ENCODE results near the gene TMPRSS11A. TPM values are rescaled to one million over a fixed set of nuclear protein-coding genes. Genes with fewer than 3 reads are reported as not detected.

The TMPRSS11A gene
- total RNA-seq, 1 donor from 2014 or later: not detected

DNA sequence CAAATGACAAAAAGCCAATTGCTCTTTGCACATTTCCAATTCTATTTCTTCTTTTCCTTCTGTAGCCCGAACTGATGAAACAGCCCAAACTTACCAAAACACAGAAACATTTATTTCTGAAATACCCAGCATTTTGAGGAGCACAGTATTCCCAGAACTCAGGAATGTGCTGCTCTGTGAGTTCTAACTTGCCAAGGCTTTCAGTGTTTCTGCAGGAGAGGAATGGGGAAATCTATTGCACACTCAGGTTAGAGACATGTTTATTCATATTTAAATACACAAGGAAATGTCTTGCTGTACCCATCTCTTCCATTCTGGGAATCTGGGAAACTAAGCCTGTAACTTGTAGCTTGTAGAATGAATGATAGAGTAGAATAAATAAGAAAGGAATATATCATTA is 90.2 kb downstream of the TMPRSS11A start:
- peaks cover 6% of the 10 kb centered on the region for H3K4me1 Mint-ChIP-seq
- no peaks in the 10 kb centered on the region for H3K79me2 ChIP-seq (ENCODE audit: low read depth)
- H2AFZ ChIP-seq (replicated peaks): no peak overlapping the region
- no peaks in the 10 kb centered on the region for H3K9me3 Mint-ChIP-seq
- H3K27ac ChIP-seq: no peak overlapping the region
- H3K4me3 Mint-ChIP-seq: no peak overlapping the region
- no peak for TF ChIP-seq EZH2phosphoT487 (IDR thresholded peaks at IDR 0.05)
- TF ChIP-seq, protein P1, sequence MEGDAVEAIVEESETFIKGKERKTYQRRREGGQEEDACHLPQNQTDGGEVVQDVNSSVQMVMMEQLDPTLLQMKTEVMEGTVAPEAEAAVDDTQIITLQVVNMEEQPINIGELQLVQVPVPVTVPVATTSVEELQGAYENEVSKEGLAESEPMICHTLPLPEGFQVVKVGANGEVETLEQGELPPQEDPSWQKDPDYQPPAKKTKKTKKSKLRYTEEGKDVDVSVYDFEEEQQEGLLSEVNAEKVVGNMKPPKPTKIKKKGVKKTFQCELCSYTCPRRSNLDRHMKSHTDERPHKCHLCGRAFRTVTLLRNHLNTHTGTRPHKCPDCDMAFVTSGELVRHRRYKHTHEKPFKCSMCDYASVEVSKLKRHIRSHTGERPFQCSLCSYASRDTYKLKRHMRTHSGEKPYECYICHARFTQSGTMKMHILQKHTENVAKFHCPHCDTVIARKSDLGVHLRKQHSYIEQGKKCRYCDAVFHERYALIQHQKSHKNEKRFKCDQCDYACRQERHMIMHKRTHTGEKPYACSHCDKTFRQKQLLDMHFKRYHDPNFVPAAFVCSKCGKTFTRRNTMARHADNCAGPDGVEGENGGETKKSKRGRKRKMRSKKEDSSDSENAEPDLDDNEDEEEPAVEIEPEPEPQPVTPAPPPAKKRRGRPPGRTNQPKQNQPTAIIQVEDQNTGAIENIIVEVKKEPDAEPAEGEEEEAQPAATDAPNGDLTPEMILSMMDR (IDR thresholded peaks at IDR 0.05): no peak
- no peak for TF ChIP-seq EZH2 (IDR thresholded peaks at IDR 0.05)
- H3K4me1 ChIP-seq: peaks cover 11% of the 10 kb centered on the region
- no peaks in the 10 kb centered on the region for H4K20me1 ChIP-seq (ENCODE audit: low read depth)
- no peak overlapping the region for H3K4me3 ChIP-seq
- no peak overlapping the region for H3K27ac Mint-ChIP-seq
- no peaks in the 10 kb centered on the region for H3K36me3 Mint-ChIP-seq
- H3K4me2 ChIP-seq: no peak overlapping the region
- H3K9me3 ChIP-seq (ENCODE audit: low read depth): no peaks in the 10 kb centered on the region
- no peaks in the 10 kb centered on the region for H3F3A ChIP-seq (ENCODE audit: low read depth)
- DNase-seq (ENCODE audit: low spot score): no peak
- no peaks in the 10 kb centered on the region for H3K27me3 ChIP-seq
- no peaks in the 10 kb centered on the region for H3K36me3 ChIP-seq
- H3K27me3 Mint-ChIP-seq (ENCODE audit: insufficient read depth, low read depth): peaks cover 2% of the 10 kb centered on the region
- no peak overlapping the region for H3K9ac ChIP-seq

DNA sequence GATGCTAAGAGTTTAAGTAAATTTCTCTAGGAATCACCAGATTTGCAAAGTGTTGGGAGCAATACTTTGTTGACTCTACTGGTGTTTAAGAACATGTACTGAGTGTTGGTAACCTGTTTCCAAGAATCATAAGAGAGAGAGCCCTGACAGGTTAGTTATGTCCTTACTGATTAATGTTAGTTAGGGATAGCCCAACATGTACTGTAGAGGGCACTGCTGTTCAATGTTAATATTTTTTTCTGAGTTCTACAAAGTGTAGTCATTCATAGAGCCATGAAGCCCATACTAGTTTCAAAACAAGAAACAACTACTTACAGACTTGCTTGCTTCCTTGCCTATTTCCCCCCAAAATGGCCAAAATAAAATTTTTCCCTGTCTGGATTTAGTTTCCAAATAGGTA is 91.4 kb downstream of the TMPRSS11A start:
- Histone ChIP-seq H3K4me2 (no peak overlapping the region), H3K36me3 (no peaks in the 10 kb centered on the region), H3K9me3 (ENCODE audit: low read depth) (no peaks in the 10 kb centered on the region), H3K27ac (no peak overlapping the region), H3K27me3 (no peaks in the 10 kb centered on the region), H2AFZ (replicated peaks) (no peak overlapping the region), H3K4me1 (peaks cover 11% of the 10 kb centered on the region), H3K9ac (no peak overlapping the region), H3F3A (ENCODE audit: low read depth) (no peaks in the 10 kb centered on the region), H3K79me2 (ENCODE audit: low read depth) (no peaks in the 10 kb centered on the region), H3K4me3 (no peak overlapping the region), H4K20me1 (ENCODE audit: low read depth) (no peaks in the 10 kb centered on the region)
- Mint-ChIP-seq H3K9me3 (no peaks in the 10 kb centered on the region), H3K27ac (no peak overlapping the region), H3K4me1 (peaks cover 6% of the 10 kb centered on the region), H3K27me3 (ENCODE audit: insufficient read depth, low read depth) (peaks cover 2% of the 10 kb centered on the region), H3K4me3 (no peak overlapping the region), H3K36me3 (no peaks in the 10 kb centered on the region)
- peak; percentile 33 for DNase-seq (ENCODE audit: low spot score)
- TF ChIP-seq EZH2phosphoT487 (IDR thresholded peaks at IDR 0.05): no peak
- TF ChIP-seq, protein P1 (IDR thresholded peaks at IDR 0.05): peak; percentile 60

DNA sequence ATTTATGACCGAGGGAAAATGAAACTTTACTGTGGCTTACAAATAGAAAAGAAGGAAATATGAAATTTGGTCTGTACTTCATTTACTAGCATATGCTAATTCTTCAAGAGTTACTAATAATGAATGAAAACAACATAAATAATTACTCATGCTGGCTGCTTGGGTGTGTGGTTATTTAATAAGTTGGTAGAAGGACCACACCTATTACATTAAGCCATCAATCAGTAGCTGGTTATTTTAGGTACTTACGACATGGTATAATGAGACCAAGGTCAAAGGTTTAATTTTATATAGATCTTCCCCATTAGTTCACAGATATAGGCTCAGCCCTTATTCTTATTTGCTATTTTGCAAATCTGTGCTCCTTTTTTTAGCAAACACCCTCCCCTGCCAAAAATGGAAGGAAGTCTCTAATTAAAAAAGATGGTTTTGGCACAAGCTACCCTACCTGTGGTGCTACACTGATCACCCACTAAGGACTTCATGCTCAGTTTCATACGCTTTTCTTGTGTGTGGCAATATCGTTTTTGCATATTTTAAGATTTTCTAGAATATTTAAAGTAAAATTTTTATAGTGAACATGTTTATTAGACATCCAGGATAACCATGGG is 93.6 kb downstream of the TMPRSS11A start:
- Mint-ChIP-seq H3K9me3 (no peaks in the 10 kb centered on the region), H3K4me1 (no peaks in the 10 kb centered on the region), H3K36me3 (no peaks in the 10 kb centered on the region), H3K4me3 (no peak overlapping the region), H3K27me3 (ENCODE audit: insufficient read depth, low read depth) (no peaks in the 10 kb centered on the region), H3K27ac (no peak overlapping the region)
- Histone ChIP-seq H3K36me3 (no peaks in the 10 kb centered on the region), H3K4me2 (no peak overlapping the region), H3K4me1 (peaks cover under 1% of the 10 kb centered on the region), H3K79me2 (ENCODE audit: low read depth) (no peaks in the 10 kb centered on the region), H4K20me1 (ENCODE audit: low read depth) (no peaks in the 10 kb centered on the region), H3K4me3 (no peak overlapping the region), H2AFZ (replicated peaks) (no peak overlapping the region), H3F3A (ENCODE audit: low read depth) (no peaks in the 10 kb centered on the region), H3K27ac (no peak overlapping the region), H3K9ac (no peak overlapping the region), H3K9me3 (ENCODE audit: low read depth) (no peaks in the 10 kb centered on the region), H3K27me3 (no peaks in the 10 kb centered on the region)
- TF ChIP-seq EZH2phosphoT487 (IDR thresholded peaks at IDR 0.05) (no peak), EZH2 (IDR thresholded peaks at IDR 0.05) (no peak)
- TF ChIP-seq, protein P1 (IDR thresholded peaks at IDR 0.05): no peak
- DNase-seq (ENCODE audit: low spot score): no peak

Measured in neural progenitor cell (in vitro differentiated cells).